Sciatic nerve (tissue), 2 donors: ENCODE measurements around the gene HOXA1. TPM values are rescaled to one million over a fixed set of nuclear protein-coding genes. Genes with fewer than 3 reads are reported as not detected.

Experiments
- ATAC-seq: fragments of 200-7000 bp; cut with Tn5 transposase; one replicate; pipeline ENCODE4 v1.9.1; 2020; ENCODE audit warnings: mild to moderate bottlenecking, moderate library complexity
- DNase-seq: peaks from one replicate; pipeline ENCODE4 v3.0.0-alpha.2; 2020; ENCODE audit warnings: low spot score
- intact Hi-C: fragments of 100-400 bp; cut with DNase I; formaldehyde crosslinking; loops from one replicate; pipeline ENCODE4 v1.14.2; 2022
- total RNA-seq: library from RNA; stranded (reverse); fragmentation: NEBNext Ultra II Directional; extraction: Animal tissue kit (Norgen Biotek cat#: 25700); gene quantifications from one replicate; pipeline ENCODE4 v1.2.1, GENCODE V29; 2021
- donor health status: DM: no; HTN: no; CAD: no.
- donor health status: DM: no; HTN: no; CAD: no.

Gene HOXA1
- total RNA-seq, 1 donor from 2014 or later: 0.98 TPM

GRCh38 chr7:27133409-27134231, 37.8 kb upstream of the HOXA1 start:
- intact Hi-C loops: no loop called here
- DNase-seq: no peak
- ATAC-seq: no peak

GRCh38 chr7:27132978-27133377, 37.2 kb upstream of the HOXA1 start:
- ATAC-seq: no peak
- intact Hi-C loops: no loop called here
- no peak for DNase-seq

GRCh38 chr7:27132214-27132613, 36.4 kb upstream of the HOXA1 start:
- intact Hi-C loops: no loop called here
- DNase-seq: no peak
- ATAC-seq: no peak

GRCh38 chr7:27131390-27131819, 35.6 kb upstream of the HOXA1 start:
- intact Hi-C loops: no loop called here
- no peak for ATAC-seq
- DNase-seq: no peak

GRCh38 chr7:27130540-27131389, 35.0 kb upstream of the HOXA1 start, which contains the start of gene HOXA4:
TSS of gene HOXA4 (minus strand) at chr7:27130757. CDS start at chr7:27130733, 24 bp downstream.
- intact Hi-C loops: no loop called here
- peak; percentile 97 for ATAC-seq
- peak; percentile 96 for DNase-seq

- intact Hi-C loops: no loop called here
- DNase-seq (peak; percentile 65), ATAC-seq (no peak)
Observed at GRCh38 chr7:27129729-27130539, 34.1 kb upstream of the HOXA1 start.

- DNase-seq (peak; percentile 60), ATAC-seq (no peak)
Observed at GRCh38 chr7:27128776-27129728, 33.3 kb upstream of the HOXA1 start.

GRCh38 chr7:27128034-27128433, 32.2 kb upstream of the HOXA1 start:
- no peak for ATAC-seq
- no peak for DNase-seq
- intact Hi-C loops: no loop called here

More at GRCh38 chr7:27128776-27129728, 33.3 kb upstream of the HOXA1 start:
- intact Hi-C loops: no loop called here

GRCh38 chr7:27126596-27127327, 31.0 kb upstream of the HOXA1 start:
- DNase-seq (no peak), ATAC-seq (no peak)
- intact Hi-C loops: no loop called here

GRCh38 chr7:27125986-27126394, 30.2 kb upstream of the HOXA1 start:
- no peak for DNase-seq
- intact Hi-C loops: no loop called here
- ATAC-seq: no peak

GRCh38 chr7:27124902-27125689, 29.3 kb upstream of the HOXA1 start:
- no peak for ATAC-seq
- no peak for DNase-seq
- intact Hi-C loops: no loop called here

GRCh38 chr7:27124096-27124901, 28.5 kb upstream of the HOXA1 start:
- intact Hi-C loops: no loop called here
- DNase-seq: peak; percentile 61

GRCh38 chr7:27123477-27124053, 27.8 kb upstream of the HOXA1 start:
- ATAC-seq (peak; percentile 4), DNase-seq (peak; percentile 56)
- intact Hi-C loops: no loop called here

More at GRCh38 chr7:27124096-27124901, 28.5 kb upstream of the HOXA1 start:
- ATAC-seq: peak; percentile 6

- DNase-seq: peak; percentile 54
Observed at GRCh38 chr7:27123007-27123476, 27.2 kb upstream of the HOXA1 start.

More at GRCh38 chr7:27123007-27123476, 27.2 kb upstream of the HOXA1 start:
- intact Hi-C loops: no loop called here
- ATAC-seq: peak; percentile 68
